Stromal cell of bone marrow (primary cell): ENCODE measurements around the gene SECISBP2L.

ENCODE experiments used
- DNase-seq: peaks from one replicate; pipeline ENCODE4 v3.0.0-alpha.2; 2012; ENCODE audit warnings: low read depth

Gene SECISBP2L

GRCh38 chr15:49058559-49058958 is 12.3 kb upstream of the SECISBP2L start:
- DNase-seq: no peak

DNA sequence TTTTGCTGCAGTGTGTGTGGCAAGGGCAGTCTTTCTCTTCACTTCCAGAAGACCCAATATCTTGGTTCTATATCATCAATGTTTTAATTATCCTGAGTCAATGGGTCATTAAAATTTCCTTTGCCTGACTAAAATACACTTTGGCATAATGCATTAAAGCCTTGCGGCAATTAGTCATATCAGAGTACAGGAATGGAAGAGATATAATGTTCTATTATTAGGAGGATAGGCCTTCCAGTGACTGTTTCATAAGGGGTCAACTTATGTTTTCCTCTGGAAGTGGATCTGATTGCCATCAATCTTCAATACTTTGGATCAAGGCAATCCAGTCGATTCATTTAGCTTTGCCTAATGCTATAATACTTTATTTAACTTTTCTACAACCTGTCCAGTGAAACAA is 9.4 kb upstream of the SECISBP2L start:
- no peak for DNase-seq

DNA sequence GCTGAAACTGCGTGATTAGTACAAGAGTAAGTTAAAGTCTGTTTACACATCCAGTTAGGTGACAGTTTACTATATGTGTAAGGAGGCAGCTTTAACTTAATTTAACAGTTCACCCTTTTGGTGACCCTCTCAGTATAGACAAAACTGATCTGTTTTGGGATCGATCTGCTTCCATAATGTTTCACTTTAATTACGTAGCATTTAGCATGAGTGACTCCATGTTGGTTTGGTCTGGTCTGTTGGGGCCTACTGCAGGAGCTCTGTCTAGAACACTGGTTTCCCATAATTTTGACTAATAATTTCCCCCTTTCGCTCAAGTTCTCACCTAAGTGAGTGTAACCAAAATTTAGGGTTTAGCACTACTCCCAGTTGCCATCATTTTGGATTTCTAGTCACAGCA is 6.4 kb upstream of the SECISBP2L start:
- DNase-seq: no peak

- DNase-seq: no peak
Measured at GRCh38 chr15:49047456-49047855, 1.2 kb upstream of the SECISBP2L start.

DNA sequence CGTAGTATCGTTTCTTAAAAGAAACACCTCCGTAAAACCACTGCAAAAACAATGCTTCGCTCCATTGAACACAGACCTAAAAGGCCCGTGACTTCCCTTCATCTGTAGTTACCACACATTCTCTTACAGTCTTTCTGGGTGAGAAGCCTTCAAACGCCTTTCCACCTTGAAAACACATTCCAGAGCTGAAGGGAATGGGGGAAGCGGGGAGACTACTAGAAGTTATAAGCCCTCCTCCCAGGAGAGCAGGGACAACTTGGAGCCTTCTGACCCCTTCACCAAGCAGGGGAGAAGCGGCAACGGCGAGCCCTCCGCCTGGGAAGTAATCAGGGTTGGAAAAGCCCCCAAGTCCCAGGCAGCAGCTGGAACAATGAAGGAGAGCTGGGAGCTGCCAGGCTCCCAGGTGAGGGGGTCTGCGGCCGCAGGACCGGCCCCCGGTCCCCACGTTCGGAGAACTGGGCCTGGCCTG is 461 bp downstream of the SECISBP2L start:
- DNase-seq: no peak

DNA sequence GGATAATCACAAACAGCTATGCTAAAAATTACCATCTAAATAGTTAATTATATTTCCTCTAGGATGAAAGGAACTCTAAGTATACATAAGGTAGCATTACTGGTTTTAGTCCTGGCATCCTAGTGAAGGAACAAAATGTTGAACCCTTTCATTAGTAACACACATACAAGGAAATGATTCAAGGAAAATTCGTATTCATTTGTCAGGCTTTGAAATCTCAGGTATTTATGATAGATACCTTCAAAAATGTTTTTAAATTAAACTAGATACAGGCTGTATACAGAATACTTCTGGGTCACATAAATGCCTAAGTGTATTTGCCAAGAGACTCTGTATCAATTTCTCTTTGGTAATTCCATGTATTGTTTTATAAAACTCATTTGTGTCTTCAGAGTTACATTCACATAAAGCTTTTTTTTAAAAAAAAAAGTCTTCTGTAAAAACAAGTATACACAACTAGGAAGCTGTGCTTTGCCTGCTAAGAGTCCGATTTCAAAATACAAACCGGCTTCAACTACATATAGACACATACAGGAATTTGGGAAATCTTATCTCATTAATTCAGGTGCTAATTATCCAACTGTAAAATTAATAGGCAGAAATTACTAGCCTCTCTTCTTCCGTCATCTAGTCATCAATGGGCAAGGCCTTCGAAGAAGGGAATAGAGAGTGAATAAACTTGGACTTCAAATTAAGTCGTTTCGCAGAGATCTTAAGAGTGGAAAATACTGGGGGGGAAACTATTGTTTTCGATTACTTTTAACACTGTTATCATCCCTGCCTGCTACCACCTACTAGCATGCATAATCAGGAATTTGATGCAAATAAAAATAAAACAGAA is 1.3 kb downstream of the SECISBP2L start:
- DNase-seq: no peak

GRCh38 chr15:49044002-49044401 is 2.2 kb downstream of the SECISBP2L start:
- no peak for DNase-seq

- no peak for DNase-seq
Measured at GRCh38 chr15:49042165-49042564, 4.1 kb downstream of the SECISBP2L start.

DNA sequence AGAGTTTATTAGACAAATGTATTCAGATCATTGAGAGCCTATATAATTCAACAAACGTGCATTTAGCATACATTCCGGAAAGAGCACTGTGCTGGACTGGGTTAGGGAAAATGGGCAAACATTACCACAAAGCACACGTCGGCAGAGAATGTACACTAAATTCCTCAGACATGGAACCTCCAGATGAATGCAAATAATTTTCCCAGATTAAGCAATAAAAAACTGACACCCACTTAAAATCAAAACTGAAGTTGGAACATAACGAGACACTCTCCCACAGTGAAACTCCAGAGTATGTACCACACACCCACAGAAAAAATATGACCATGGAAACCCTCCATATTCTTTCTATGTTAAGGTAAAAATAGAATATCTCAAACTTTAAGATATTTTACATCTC is 4.8 kb downstream of the SECISBP2L start:
- DNase-seq: no peak

DNA sequence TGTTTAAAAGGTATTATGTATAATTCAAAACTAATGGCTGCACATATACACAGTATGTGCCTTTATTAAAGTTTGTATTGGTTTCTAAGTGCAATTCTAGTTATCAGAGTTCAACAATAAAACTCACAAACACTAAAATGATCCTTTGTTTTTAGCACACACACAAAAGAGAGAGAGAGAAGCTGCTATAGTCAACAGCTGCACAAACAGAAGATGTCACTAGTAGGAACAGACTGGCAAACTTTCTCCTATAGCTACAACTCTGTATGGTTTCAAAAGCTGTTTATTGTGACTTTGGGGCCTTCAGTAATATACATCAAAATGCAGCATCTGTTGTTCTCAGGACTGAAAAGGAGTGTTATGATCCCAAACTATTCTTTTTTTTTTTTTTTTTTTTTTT is 6.1 kb downstream of the SECISBP2L start:
- DNase-seq: no peak

DNA sequence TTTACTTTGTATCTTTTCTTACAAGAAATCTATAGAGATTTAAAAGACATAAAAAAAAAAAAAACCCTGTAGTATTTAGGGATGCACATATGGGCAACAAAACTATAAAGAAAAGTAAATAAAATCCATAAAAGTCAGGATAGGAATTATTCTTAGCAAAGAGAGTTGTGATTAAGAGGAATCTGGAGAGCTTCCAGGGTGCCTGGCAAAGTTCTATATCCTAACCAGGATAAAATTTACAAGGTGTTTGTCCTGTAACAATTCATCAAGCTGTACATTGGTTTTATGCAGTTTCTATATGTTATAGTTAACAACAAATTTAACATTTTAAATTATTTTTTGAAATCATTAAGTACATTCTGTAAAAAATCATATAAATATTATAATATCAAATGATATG is 7.9 kb downstream of the SECISBP2L start:
- no peak for DNase-seq

GRCh38 chr15:49037546-49037940 is 8.7 kb downstream of the SECISBP2L start:
- DNase-seq: no peak

- no peak for DNase-seq
Measured at GRCh38 chr15:49036650-49037545, 9.3 kb downstream of the SECISBP2L start.

GRCh38 chr15:49035825-49036224 is 10.4 kb downstream of the SECISBP2L start:
- DNase-seq: no peak

GRCh38 chr15:49032601-49033145 is 13.6 kb downstream of the SECISBP2L start:
- DNase-seq: no peak

- DNase-seq: no peak
Measured at GRCh38 chr15:49031804-49032203, 14.4 kb downstream of the SECISBP2L start.

DNA sequence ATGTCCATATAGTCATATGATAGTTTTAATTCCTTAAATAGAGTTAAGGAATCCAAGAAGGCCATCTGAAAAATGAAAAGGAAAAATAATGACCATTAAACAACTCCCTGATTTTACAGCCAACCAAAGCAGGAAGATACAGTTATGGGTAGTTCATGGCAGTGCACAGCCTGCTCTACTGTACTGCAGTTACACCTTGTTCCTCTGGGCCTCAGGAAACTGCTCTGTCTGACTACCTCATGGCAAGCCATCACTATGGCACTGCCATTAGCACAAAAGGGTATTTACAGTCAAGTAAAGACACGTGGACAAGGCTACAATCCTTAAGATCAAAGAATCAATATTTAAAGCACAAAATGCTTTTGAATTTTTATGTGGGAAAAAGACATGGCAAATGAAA is 19.5 kb downstream of the SECISBP2L start:
- DNase-seq: no peak

- no peak for DNase-seq
Measured at GRCh38 chr15:49024840-49025239, 21.4 kb downstream of the SECISBP2L start.

DNA sequence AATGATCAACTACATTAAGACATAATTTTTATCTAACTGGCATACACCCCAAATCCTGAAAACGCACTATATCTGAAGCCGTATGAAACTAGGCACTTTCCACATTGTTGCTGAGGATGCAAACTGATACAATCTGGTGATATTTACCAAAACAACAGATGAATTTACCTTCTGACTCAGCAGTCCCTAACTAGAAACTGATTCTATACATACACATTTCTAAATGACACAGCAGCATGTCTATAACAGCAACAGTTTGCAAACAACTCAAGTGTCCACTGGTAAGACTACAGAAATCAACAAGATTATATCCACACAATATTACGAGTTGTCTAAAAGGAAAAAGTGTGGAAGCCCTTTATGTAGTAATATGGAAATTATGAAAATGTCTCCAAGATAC is 22.9 kb downstream of the SECISBP2L start:
- DNase-seq: no peak

DNA sequence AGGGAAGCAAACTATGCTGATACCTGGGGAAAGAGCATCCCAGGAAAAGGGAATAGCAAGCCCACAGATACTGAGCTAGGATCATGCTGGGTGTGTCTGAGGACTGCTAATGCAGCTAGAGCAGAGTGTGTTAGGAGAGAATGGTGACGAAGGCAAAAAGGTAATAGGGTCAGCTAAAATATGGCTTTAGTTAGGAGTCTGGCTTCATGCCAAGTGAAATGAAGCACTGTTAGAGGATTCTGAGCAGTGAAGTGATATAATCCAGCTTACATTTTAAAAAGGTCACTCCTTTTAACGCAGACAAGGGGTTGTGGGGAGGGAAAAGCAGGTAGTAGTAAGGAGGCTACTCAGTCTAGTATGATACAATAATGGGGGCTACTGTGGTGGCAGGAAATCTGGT is 30.4 kb downstream of the SECISBP2L start:
- no peak for DNase-seq

DNA sequence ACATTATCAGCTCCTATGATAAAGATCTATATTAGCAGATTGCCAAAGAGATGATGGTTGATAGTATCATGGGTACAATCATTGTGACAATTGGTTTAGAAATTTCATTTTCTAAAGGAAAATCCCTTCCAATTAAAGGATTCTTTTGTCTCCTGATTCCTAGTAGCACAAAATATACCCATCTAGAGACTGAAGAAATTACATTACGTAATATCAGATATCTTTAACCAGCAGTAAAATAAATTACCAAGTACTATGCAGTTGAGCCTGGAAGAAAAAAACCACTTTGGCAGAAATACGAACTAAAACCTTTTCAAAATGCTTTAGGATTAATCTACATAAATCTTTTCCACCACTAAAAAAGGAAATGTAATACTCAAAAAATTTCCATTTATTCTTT is 46.9 kb downstream of the SECISBP2L start:
- DNase-seq: no peak

GRCh38 chr15:48996276-48996675 is 50.0 kb downstream of the SECISBP2L start:
- no peak for DNase-seq

- DNase-seq: no peak
Measured at GRCh38 chr15:48993380-48993779, 52.9 kb downstream of the SECISBP2L start.
